C4-2B (cell line): Measurements from ENCODE around the gene TIAM2.

Source experiments
- H3K27ac ChIP-seq: fragments of 450-650 bp; 2 replicates; pipeline ENCODE4 v1.5.1; 2017
- CTCF ChIP-seq: fragments of 450-650 bp; conservative IDR thresholded peaks from 2 replicates; pipeline ENCODE4 v1.5.1; 2017; ENCODE audit warnings: mild to moderate bottlenecking
- ZFX ChIP-seq: fragments of 450-650 bp; IDR thresholded peaks from 2 replicates; pipeline ENCODE4 v1.6.1; 2017

Gene TIAM2

GRCh38 chr6:155004017-155004416, 8.9 kb downstream of the TIAM2 start:
- H3K27ac ChIP-seq, result no peak overlapping the region
- TF ChIP-seq CTCF (no peak), ZFX (no peak)

GRCh38 chr6:155004576-155005372, 9.7 kb downstream of the TIAM2 start:
- TF ChIP-seq ZFX (no peak), CTCF (no peak)
- H3K27ac ChIP-seq, result no peak overlapping the region

- TF ChIP-seq CTCF, result no peak
- no peak for TF ChIP-seq ZFX
- H3K27ac ChIP-seq, result no peak overlapping the region
Observed at GRCh38 chr6:155008625-155009024, 13.5 kb downstream of the TIAM2 start.

- no peak overlapping the region for H3K27ac ChIP-seq
- TF ChIP-seq ZFX (no peak), CTCF (no peak)
Observed at GRCh38 chr6:155010940-155011339, 15.8 kb downstream of the TIAM2 start.

- TF ChIP-seq ZFX, result no peak
- H3K27ac ChIP-seq, result no peak overlapping the region
Observed at GRCh38 chr6:155011809-155012291, 16.7 kb downstream of the TIAM2 start.

GRCh38 chr6:155013457-155013876, 18.4 kb downstream of the TIAM2 start:
- H3K27ac ChIP-seq, result no peak overlapping the region
- no peak for TF ChIP-seq CTCF
- no peak for TF ChIP-seq ZFX

GRCh38 chr6:155014137-155014536, 19.0 kb downstream of the TIAM2 start:
- TF ChIP-seq CTCF (no peak), ZFX (no peak)
- no peak overlapping the region for H3K27ac ChIP-seq
